SU-DHL-6 (cell line): ENCODE measurements around the gene FLYWCH1.
A peak's percentile ranks its signal among the peaks of the same experiment; 100 is the strongest.

Experiments used
- H2AFZ ChIP-seq: fragments of 200-600 bp; sonication (generic); 2 replicates; pipeline ENCODE4 v1.6.1; 2014; ENCODE audit warnings: low read depth, mild to moderate bottlenecking, moderate library complexity, mixed read lengths, antibody characterized with exemption, low read length; ENCODE audit not compliant: severe bottlenecking
- H3F3A ChIP-seq: fragments of 200-600 bp; shearing (Covaris generic); 2 replicates; pipeline ENCODE4 v1.6.0; 2016; ENCODE audit warnings: antibody characterized with exemption, mild to moderate bottlenecking; ENCODE audit not compliant: insufficient read depth
- H3K27ac ChIP-seq: fragments of 200-600 bp; sonication (generic); 2 replicates; pipeline ENCODE4 v1.5.1; 2016; ENCODE audit warnings: low read depth, mild to moderate bottlenecking, low read length, moderate library complexity, mixed read lengths
- H3K27me3 ChIP-seq: fragments of 200-600 bp; sonication (generic), shearing (Covaris generic); 2 replicates; pipeline ENCODE4 v1.6.0; 2014; ENCODE audit warnings: mild to moderate bottlenecking, low read length
- H3K36me3 ChIP-seq: fragments of 200-600 bp; sonication (generic); 2 replicates; pipeline ENCODE4 v1.6.1; 2014; ENCODE audit warnings: mild to moderate bottlenecking, low read length, mixed read lengths
- H3K4me2 ChIP-seq: fragments of 300-600, 200-600 bp; shearing (Covaris generic), sonication (generic); 2 replicates; pipeline ENCODE4 v1.6.0; 2014; ENCODE audit warnings: low read length, low read depth, mild to moderate bottlenecking; ENCODE audit not compliant: poor library complexity, severe bottlenecking
- H3K4me3 ChIP-seq: fragments of 200-600 bp; sonication (generic); 2 replicates; pipeline ENCODE4 v1.5.1; 2014; ENCODE audit warnings: antibody characterized with exemption, low read length, mild to moderate bottlenecking, mixed read lengths; ENCODE audit not compliant: insufficient read depth, poor library complexity, severe bottlenecking
- H3K79me2 ChIP-seq: fragments of 200-600 bp; sonication (generic); 2 replicates; pipeline ENCODE4 v1.6.1; 2014; ENCODE audit warnings: mild to moderate bottlenecking, low read length, moderate library complexity; ENCODE audit not compliant: insufficient read depth
- H3K9ac ChIP-seq: fragments of 200-600 bp; sonication (generic); 2 replicates; pipeline ENCODE4 v1.7.0; 2014; ENCODE audit warnings: mild to moderate bottlenecking, low read length
- H3K9me2 ChIP-seq: fragments of 200-600 bp; sonication (generic); replicated peaks from 2 replicates; pipeline ENCODE4 v1.6.1; 2014; ENCODE audit warnings: low read length; ENCODE audit not compliant: insufficient read depth
- H3K9me3 ChIP-seq: fragments of 200-600 bp; sonication (generic); 2 replicates; pipeline ENCODE4 v1.6.1; 2014; ENCODE audit warnings: low read length, mixed read lengths; ENCODE audit not compliant: insufficient read depth
- H4K20me1 ChIP-seq: fragments of 200-600 bp; sonication (generic); 2 replicates; pipeline ENCODE4 v1.6.1; 2014; ENCODE audit warnings: low read depth, mild to moderate bottlenecking, antibody characterized with exemption, low read length, moderate library complexity, mixed read lengths
- CTCF ChIP-seq: fragments of 200-600 bp; sonication (generic); IDR thresholded peaks from one replicate; pipeline ENCODE4 v1.5.1; 2017; ENCODE audit warnings: antibody characterized with exemption, mild to moderate bottlenecking, low read length, moderate library complexity; ENCODE audit not compliant: insufficient read depth, poor library complexity, severe bottlenecking
- EZH2phosphoT487 ChIP-seq: fragments of 200-600 bp; sonication (generic), shearing (Covaris generic); conservative IDR thresholded peaks from 2 replicates; pipeline ENCODE4 v1.6.1; 2018; ENCODE audit warnings: mild to moderate bottlenecking, antibody characterized with exemption, low read length, moderate library complexity, mixed read lengths

The FLYWCH1 gene

GRCh38 chr16:2881783-2882649, 29.7 kb upstream of the FLYWCH1 start:
- Histone ChIP-seq H3K4me3 (peak overlapping the region; percentile 94), H4K20me1 (no peaks in the 10 kb centered on the region), H3K27ac (no peak overlapping the region), H3K79me2 (peaks cover 4% of the 10 kb centered on the region; the same call in 1 of the 2 replicates), H2AFZ (peak overlapping the region; percentile 91), H3K9me2 (no peaks in the 10 kb centered on the region), H3K4me2 (peak overlapping the region; percentile 74), H3K9me3 (peaks cover 10% of the 10 kb centered on the region), H3K27me3 (no peaks in the 10 kb centered on the region), H3F3A (no peaks in the 10 kb centered on the region), H3K36me3 (no peaks in the 10 kb centered on the region), H3K9ac (peak overlapping the region; percentile 89)
- TF ChIP-seq CTCF = no peak
- TF ChIP-seq EZH2phosphoT487 = no peak

GRCh38 chr16:2882650-2883457, 28.9 kb upstream of the FLYWCH1 start, which contains the start of gene FLYWCH2:
FLYWCH2 (plus strand) TSS chr16:2883215; CDS start chr16:2896450, 13,235 bp downstream.
- Histone ChIP-seq H3K27me3 (no peaks in the 10 kb centered on the region), H3K9me3 (peaks cover 10% of the 10 kb centered on the region), H2AFZ (peak within 1 kb of the TSS; percentile 91), H3K36me3 (no peaks in the 10 kb centered on the region), H3K4me2 (peak within 1 kb of the TSS; percentile 82), H3K9ac (peak within 1 kb of the TSS; percentile 89), H3K79me2 (peaks cover 4% of the 10 kb centered on the region; the same call in 1 of the 2 replicates), H3F3A (no peaks in the 10 kb centered on the region), H3K27ac (no peak within 1 kb of the TSS), H4K20me1 (no peaks in the 10 kb centered on the region), H3K9me2 (no peaks in the 10 kb centered on the region), H3K4me3 (peak within 1 kb of the TSS; percentile 94)
- TF ChIP-seq CTCF (no peak), EZH2phosphoT487 (no peak)

- Histone ChIP-seq H3K9ac (peak overlapping the region; percentile 89), H3K27me3 (no peaks in the 10 kb centered on the region), H3K9me3 (peaks cover 10% of the 10 kb centered on the region), H3K27ac (no peak overlapping the region), H3K79me2 (peaks cover 4% of the 10 kb centered on the region; the same call in 1 of the 2 replicates), H3K4me2 (peak overlapping the region; percentile 82), H4K20me1 (no peaks in the 10 kb centered on the region), H3K36me3 (no peaks in the 10 kb centered on the region), H3K9me2 (no peaks in the 10 kb centered on the region), H2AFZ (peak overlapping the region; percentile 85), H3F3A (no peaks in the 10 kb centered on the region), H3K4me3 (peak overlapping the region; percentile 94)
- TF ChIP-seq CTCF = no peak
- no peak for TF ChIP-seq EZH2phosphoT487
Observed at GRCh38 chr16:2883458-2883908, 28.2 kb upstream of the FLYWCH1 start.
